ENCODE data around the gene CDC42. TPM values are rescaled to one million over a fixed set of nuclear protein-coding genes. Genes with fewer than 3 reads are reported as not detected.

CDC42 gene
- polyA plus RNA-seq, 1 experiment: 148 TPM

DNA sequence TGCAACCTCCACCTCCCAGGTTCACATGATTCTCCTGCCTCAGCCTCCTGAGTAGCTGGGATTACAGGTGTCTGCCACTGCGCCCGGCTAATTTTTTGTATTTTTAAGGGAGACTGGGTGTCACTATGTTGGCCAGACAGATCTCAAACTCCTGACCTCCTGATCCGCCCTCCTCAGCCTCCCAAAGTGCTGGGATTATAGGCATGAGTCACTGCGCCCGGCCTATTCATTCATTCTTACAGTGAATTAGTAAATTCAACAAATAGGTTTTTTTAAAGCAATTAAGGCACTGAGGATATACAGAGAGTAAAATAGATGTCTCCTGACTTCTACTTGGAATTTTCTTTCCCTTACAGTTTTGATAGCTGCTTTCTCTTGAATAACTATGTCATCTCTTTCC, 43.5 kb downstream of the CDC42 start:
- no peak for DNase-seq (ENCODE audit: low read depth)
- ChIA-PET POLR2A (no interaction called here), CTCF (interaction anchor here (0.6 kb wide), 1 partner anchor 804 kb away, joined by 3 read pairs; no protein-coding TSS in a partner anchor)
- H3K27me3 ChIP-seq (ENCODE audit: control insufficient read depth, insufficient read depth, low read length): no peaks in the 10 kb centered on the region
- TF ChIP-seq, protein P1, sequence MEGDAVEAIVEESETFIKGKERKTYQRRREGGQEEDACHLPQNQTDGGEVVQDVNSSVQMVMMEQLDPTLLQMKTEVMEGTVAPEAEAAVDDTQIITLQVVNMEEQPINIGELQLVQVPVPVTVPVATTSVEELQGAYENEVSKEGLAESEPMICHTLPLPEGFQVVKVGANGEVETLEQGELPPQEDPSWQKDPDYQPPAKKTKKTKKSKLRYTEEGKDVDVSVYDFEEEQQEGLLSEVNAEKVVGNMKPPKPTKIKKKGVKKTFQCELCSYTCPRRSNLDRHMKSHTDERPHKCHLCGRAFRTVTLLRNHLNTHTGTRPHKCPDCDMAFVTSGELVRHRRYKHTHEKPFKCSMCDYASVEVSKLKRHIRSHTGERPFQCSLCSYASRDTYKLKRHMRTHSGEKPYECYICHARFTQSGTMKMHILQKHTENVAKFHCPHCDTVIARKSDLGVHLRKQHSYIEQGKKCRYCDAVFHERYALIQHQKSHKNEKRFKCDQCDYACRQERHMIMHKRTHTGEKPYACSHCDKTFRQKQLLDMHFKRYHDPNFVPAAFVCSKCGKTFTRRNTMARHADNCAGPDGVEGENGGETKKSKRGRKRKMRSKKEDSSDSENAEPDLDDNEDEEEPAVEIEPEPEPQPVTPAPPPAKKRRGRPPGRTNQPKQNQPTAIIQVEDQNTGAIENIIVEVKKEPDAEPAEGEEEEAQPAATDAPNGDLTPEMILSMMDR (IDR thresholded peaks at IDR 0.05; ENCODE audit: insufficient read depth, low read depth, low read length): no peak
- H3K4me3 ChIP-seq (ENCODE audit: low read depth, low read length): no peak overlapping the region
- peaks cover 13% of the 10 kb centered on the region for H3K36me3 ChIP-seq (ENCODE audit: control insufficient read depth, insufficient read depth, low read length)

DNA sequence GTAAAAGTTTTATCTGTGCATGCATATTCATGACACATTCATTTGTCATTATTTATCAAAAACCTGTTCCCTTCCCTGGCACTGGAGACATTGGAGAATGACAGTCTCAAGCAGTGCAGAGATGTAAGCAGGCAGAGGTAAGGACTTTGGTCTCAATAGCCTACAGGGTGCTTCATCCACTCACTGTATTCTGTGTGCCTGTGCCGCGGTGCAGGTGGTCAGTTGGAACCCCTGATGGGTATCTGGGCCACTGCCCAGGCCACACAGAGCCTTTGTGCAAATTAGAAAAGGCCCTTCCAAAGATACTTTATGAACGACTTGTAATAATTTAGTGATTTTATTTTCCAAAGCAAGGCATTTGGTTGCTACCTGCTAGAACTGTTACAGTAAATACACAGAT, 44.0 kb downstream of the CDC42 start:
- no peak for DNase-seq (ENCODE audit: low read depth)
- H3K4me3 ChIP-seq (ENCODE audit: low read depth, low read length): no peak overlapping the region
- CTCF ChIA-PET: interaction anchor here (1.0 kb wide), 1 partner anchor 320 kb away, joined by 3 read pairs; no protein-coding TSS in a partner anchor
- H3K27me3 ChIP-seq (ENCODE audit: control insufficient read depth, insufficient read depth, low read length): no peaks in the 10 kb centered on the region
- TF ChIP-seq, protein P1 (IDR thresholded peaks at IDR 0.05; ENCODE audit: insufficient read depth, low read depth, low read length): no peak
- POLR2A ChIA-PET: no interaction called here
- peaks cover 13% of the 10 kb centered on the region for H3K36me3 ChIP-seq (ENCODE audit: control insufficient read depth, insufficient read depth, low read length)

DNA sequence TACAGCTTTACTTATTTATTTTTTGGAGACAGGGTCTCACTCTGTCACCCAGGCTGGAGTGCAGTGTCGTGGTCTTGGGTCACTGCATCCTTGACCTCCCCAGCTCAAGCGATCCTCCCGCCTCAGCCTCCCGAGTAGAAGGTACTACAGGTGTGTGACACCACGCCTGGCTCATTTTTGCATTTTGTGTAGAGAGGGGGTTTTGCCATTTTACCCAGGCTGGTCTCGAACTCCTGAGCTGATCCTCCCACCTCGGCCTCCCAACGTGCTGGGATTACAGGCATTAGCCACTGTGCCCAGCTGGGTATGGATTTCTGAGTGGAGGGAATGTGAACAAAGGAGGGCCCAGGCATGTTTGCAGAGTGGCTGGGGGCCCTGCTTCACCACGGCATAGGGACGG, 46.2 kb downstream of the CDC42 start:
- Histone ChIP-seq H3K27me3 (ENCODE audit: control insufficient read depth, insufficient read depth, low read length) (no peaks in the 10 kb centered on the region), H3K36me3 (ENCODE audit: control insufficient read depth, insufficient read depth, low read length) (peaks cover 13% of the 10 kb centered on the region), H3K4me3 (ENCODE audit: low read depth, low read length) (no peak overlapping the region)
- DNase-seq (ENCODE audit: low read depth): no peak
- ChIA-PET POLR2A (no interaction called here), CTCF (interaction anchor here (1.1 to 2.9 kb wide), 3 partner anchors 9 to 544 kb away, joined by 3 to 11 read pairs (median 4); no protein-coding TSS in a partner anchor)
- TF ChIP-seq, protein P1 (IDR thresholded peaks at IDR 0.05; ENCODE audit: insufficient read depth, low read depth, low read length): no peak

DNA sequence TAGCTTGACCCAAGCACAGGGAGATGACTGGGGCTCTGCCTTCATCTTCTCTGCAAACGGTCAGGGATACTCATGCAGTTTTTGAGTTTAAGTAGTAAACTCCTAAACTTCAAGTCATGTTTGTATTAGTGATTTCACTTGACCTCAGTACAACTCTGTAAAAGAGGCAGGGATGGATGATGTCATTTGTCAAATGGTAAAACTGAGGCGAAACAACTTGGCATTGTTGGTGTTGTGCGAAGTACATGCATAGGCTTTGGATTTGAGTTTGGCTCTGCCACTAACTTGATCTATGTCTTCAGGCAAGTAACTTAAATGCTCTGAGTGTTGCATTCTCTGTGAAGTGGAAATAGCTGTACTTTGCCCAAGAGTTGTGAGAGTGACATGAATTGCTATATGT, 47.7 kb downstream of the CDC42 start:
- Histone ChIP-seq H3K4me3 (ENCODE audit: low read depth, low read length) (no peak overlapping the region), H3K27me3 (ENCODE audit: control insufficient read depth, insufficient read depth, low read length) (no peaks in the 10 kb centered on the region), H3K36me3 (ENCODE audit: control insufficient read depth, insufficient read depth, low read length) (peaks cover 11% of the 10 kb centered on the region)
- ChIA-PET POLR2A (no interaction called here), CTCF (interaction anchor here (0.9 to 2.2 kb wide), 5 partner anchors 10 to 320 kb away, joined by 3 to 6 read pairs (median 4); no protein-coding TSS in a partner anchor)
- no peak for DNase-seq (ENCODE audit: low read depth)
- TF ChIP-seq, protein P1 (IDR thresholded peaks at IDR 0.05; ENCODE audit: insufficient read depth, low read depth, low read length): no peak

DNA sequence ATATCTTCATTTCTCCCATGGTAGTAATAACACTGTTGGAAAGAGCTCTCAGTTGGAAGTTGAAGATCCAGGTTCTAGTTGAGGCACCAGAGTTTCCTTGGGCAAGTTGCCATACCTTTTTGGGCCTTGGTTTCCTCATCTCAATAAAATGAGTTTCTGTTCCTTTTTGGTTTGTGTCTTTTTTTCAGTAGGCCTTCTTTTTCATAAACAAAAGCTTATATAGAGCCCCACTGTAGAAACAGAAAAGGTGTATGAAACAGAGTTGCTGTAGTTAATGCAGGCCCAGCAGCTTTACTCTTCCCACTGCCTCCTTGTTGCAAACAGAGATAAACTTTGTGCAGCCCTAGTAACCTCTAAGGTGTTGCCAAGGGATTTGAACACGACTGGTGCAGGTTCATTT, 48.7 kb downstream of the CDC42 start:
- peaks cover 12% of the 10 kb centered on the region for H3K36me3 ChIP-seq (ENCODE audit: control insufficient read depth, insufficient read depth, low read length)

More for the DNA sequence above, 48.7 kb downstream of the CDC42 start:
- Histone ChIP-seq H3K27me3 (ENCODE audit: control insufficient read depth, insufficient read depth, low read length) (no peaks in the 10 kb centered on the region), H3K4me3 (ENCODE audit: low read depth, low read length) (no peak overlapping the region)
- ChIA-PET CTCF (interaction anchor here (0.6 to 2.2 kb wide), 5 partner anchors 9 to 315 kb away, joined by 3 to 6 read pairs (median 5); no protein-coding TSS in a partner anchor), POLR2A (no interaction called here)
- TF ChIP-seq, protein P1 (IDR thresholded peaks at IDR 0.05; ENCODE audit: insufficient read depth, low read depth, low read length): no peak
- DNase-seq (ENCODE audit: low read depth): no peak

Data from BJ (cell line).